H9 (cell line): ENCODE measurements around the gene CDC6. TPM values are rescaled to one million over a fixed set of nuclear protein-coding genes. Genes with fewer than 3 reads are reported as not detected.
A peak's percentile ranks its signal among the peaks of the same experiment; 100 is the strongest.

Experiments used
- DNase-seq: peaks from one replicate; pipeline ENCODE4 v3.0.0-alpha.2; 2017
- H2AFZ ChIP-seq: one replicate; pipeline ENCODE4 v1.6.1; 2013; ENCODE audit warnings: mild to moderate bottlenecking, low read length, control low read depth, moderate library complexity
- H2AK5ac ChIP-seq: 2 replicates; pipeline ENCODE4 v1.6.1; 2013; ENCODE audit warnings: low read length, control low read depth, mixed read lengths; ENCODE audit not compliant: insufficient read length
- H2BK120ac ChIP-seq: one replicate; pipeline ENCODE4 v1.6.1; 2013; ENCODE audit warnings: low read depth, mild to moderate bottlenecking, low read length, control low read depth, inconsistent platforms; ENCODE audit not compliant: poor library complexity, severe bottlenecking
- H2BK12ac ChIP-seq: 2 replicates; pipeline ENCODE4 v1.6.1; 2013; ENCODE audit warnings: low read length, control low read depth, mixed read lengths, low read depth; ENCODE audit not compliant: insufficient read length
- H2BK15ac ChIP-seq: 2 replicates; pipeline ENCODE4 v1.6.1; 2013; ENCODE audit warnings: low read depth, low read length, control low read depth
- H2BK20ac ChIP-seq: one replicate; pipeline ENCODE4 v1.6.1; 2013; ENCODE audit warnings: low read depth, mild to moderate bottlenecking, low read length, control low read depth, inconsistent platforms; ENCODE audit not compliant: poor library complexity, severe bottlenecking
- H2BK5ac ChIP-seq: 2 replicates; pipeline ENCODE4 v1.6.1; 2013; ENCODE audit warnings: low read length, control low read depth, mixed read lengths; ENCODE audit not compliant: insufficient read length
- H3K14ac ChIP-seq: 2 replicates; pipeline ENCODE4 v1.6.1; 2013; ENCODE audit warnings: low read length, control low read depth; ENCODE audit not compliant: insufficient read depth
- H3K18ac ChIP-seq: 2 replicates; pipeline ENCODE4 v1.6.1; 2013; ENCODE audit warnings: low read depth, mild to moderate bottlenecking, mixed read lengths, low read length, control low read depth; ENCODE audit not compliant: insufficient read length
- H3K23ac ChIP-seq: 2 replicates; pipeline ENCODE4 v1.6.1; 2013; ENCODE audit warnings: low read length, control low read depth, mixed read lengths, low read depth; ENCODE audit not compliant: insufficient read length
- H3K23me2 ChIP-seq: 2 replicates; pipeline ENCODE4 v1.6.1; 2013; ENCODE audit warnings: low read depth, mild to moderate bottlenecking, mixed read lengths, low read length, control low read depth; ENCODE audit not compliant: insufficient read length, poor library complexity, severe bottlenecking
- H3K27ac ChIP-seq: 2 replicates; pipeline ENCODE4 v1.5.1; 2013; ENCODE audit warnings: low read length, control low read depth, mixed read lengths, low read depth; ENCODE audit not compliant: insufficient read length
- H3K27me3 ChIP-seq: 2 replicates; pipeline ENCODE4 v1.6.1; 2013; ENCODE audit warnings: low read length, control low read depth, inconsistent platforms; ENCODE audit not compliant: insufficient read depth
- H3K4ac ChIP-seq: 2 replicates; pipeline ENCODE4 v1.6.1; 2013; ENCODE audit warnings: low read depth, mild to moderate bottlenecking, control low read depth, inconsistent platforms, low read length, moderate library complexity
- H3K4me1 ChIP-seq: 2 replicates; pipeline ENCODE4 v1.6.1; 2013; ENCODE audit warnings: low read length, control low read depth, inconsistent platforms; ENCODE audit not compliant: insufficient read depth
- H3K4me2 ChIP-seq: 2 replicates; pipeline ENCODE4 v1.6.1; 2013; ENCODE audit warnings: low read length, control low read depth, mixed read lengths; ENCODE audit not compliant: insufficient read length, insufficient read depth
- H3K56ac ChIP-seq: 2 replicates; pipeline ENCODE4 v1.6.1; 2013; ENCODE audit warnings: low read depth, mild to moderate bottlenecking, mixed read lengths, low read length, control low read depth; ENCODE audit not compliant: insufficient read length
- H3K79me1 ChIP-seq: 2 replicates; pipeline ENCODE4 v1.6.1; 2013; ENCODE audit warnings: low read depth, mild to moderate bottlenecking, moderate library complexity, low read length, control low read depth, inconsistent platforms; ENCODE audit not compliant: insufficient read depth, poor library complexity, severe bottlenecking
- H3K79me2 ChIP-seq: 2 replicates; pipeline ENCODE4 v1.6.1; 2013; ENCODE audit warnings: low read length, control low read depth, inconsistent platforms; ENCODE audit not compliant: insufficient read depth
- H3K9ac ChIP-seq: 2 replicates; pipeline ENCODE4 v1.6.1; 2013; ENCODE audit warnings: low read length, control low read depth, mixed read lengths; ENCODE audit not compliant: insufficient read length; ENCODE audit errors: extremely low read depth
- H3K9me3 ChIP-seq: one replicate; pipeline ENCODE4 v1.6.1; 2013; ENCODE audit warnings: low read depth, low read length, inconsistent platforms; ENCODE audit not compliant: control insufficient read depth
- H3T11ph ChIP-seq: one replicate; pipeline ENCODE4 v1.6.1; 2013; ENCODE audit warnings: mild to moderate bottlenecking, low read length, control low read depth, inconsistent platforms
- H4K20me1 ChIP-seq: one replicate; pipeline ENCODE4 v1.6.1; 2013; ENCODE audit not compliant: control insufficient read depth, insufficient read length, insufficient read depth
- H4K5ac ChIP-seq: 2 replicates; pipeline ENCODE4 v1.6.1; 2013; ENCODE audit warnings: low read depth, mild to moderate bottlenecking, mixed read lengths, low read length, control low read depth; ENCODE audit not compliant: insufficient read length
- H4K8ac ChIP-seq: replicated peaks from 2 replicates; pipeline ENCODE4 v1.6.1; 2013; ENCODE audit warnings: low read length, control low read depth, mixed read lengths, low read depth; ENCODE audit not compliant: insufficient read length
- H4K91ac ChIP-seq: 2 replicates; pipeline ENCODE4 v1.6.1; 2013; ENCODE audit warnings: low read depth, mild to moderate bottlenecking, moderate library complexity, mixed read lengths, low read length, control low read depth; ENCODE audit not compliant: insufficient read length
- H3K27ac Mint-ChIP-seq, 3 experiments: 2 replicates in 2 of 3; 3 replicates in 1 of 3; pipeline ENCODE4 v1.8.0; 2020 to 2021; ENCODE audit warnings: mixed read lengths in 3 of 3, mild to moderate bottlenecking in 1 of 3, moderate library complexity in 1 of 3
- H3K27me3 Mint-ChIP-seq: 2 replicates; pipeline ENCODE4 v1.8.0; 2021; ENCODE audit warnings: low read depth, mild to moderate bottlenecking, moderate library complexity, mixed read lengths
- H3K36me3 Mint-ChIP-seq, 3 experiments: 2 replicates in 2 of 3; 3 replicates in 1 of 3; pipeline ENCODE4 v1.8.0; 2020 to 2021; ENCODE audit warnings: low read depth in 3 of 3, mixed read lengths in 3 of 3; ENCODE audit not compliant: insufficient read depth in 1 of 3
- H3K4me1 Mint-ChIP-seq, 2 experiments: 2 replicates each; pipeline ENCODE4 v1.8.0; 2020; ENCODE audit warnings: mixed read lengths in 2 of 2
- H3K4me3 Mint-ChIP-seq, 2 experiments: 2 replicates in 1 of 2; 3 replicates in 1 of 2; pipeline ENCODE4 v1.8.0; 2020 to 2021; ENCODE audit warnings: mild to moderate bottlenecking in 2 of 2, mixed read lengths in 2 of 2, moderate library complexity in 1 of 2
- H3K9me3 Mint-ChIP-seq, 2 experiments: 2 replicates in 1 of 2; 3 replicates in 1 of 2; pipeline ENCODE4 v1.8.0; 2020; ENCODE audit warnings: mild to moderate bottlenecking in 2 of 2, mixed read lengths in 2 of 2, moderate library complexity in 1 of 2
- WGBS: extraction: QIAGEN DNeasy Blood & Tissue Kit; methylation state at CpG from one replicate; pipeline ENCODE4 v1.1.7; 2013; ENCODE audit warnings: missing lambda C conversion rate, low lambda C conversion rate, mixed read lengths; ENCODE audit not compliant: insufficient read length; ENCODE audit errors: extremely low coverage; 5-methylcytosine and 5-hydroxymethylcytosine counted together
- total RNA-seq: library from RNA; stranded (reverse); gene quantifications from 2 replicates; pipeline ENCODE4 v1.2.1, GENCODE V29; 2021
- TF ChIP-seq, protein P1 (sequence below): fragments of 200-600 bp; sonication (generic); conservative IDR thresholded peaks from 3 replicates; pipeline ENCODE4 v1.8.0; 2021; ENCODE audit warnings: antibody characterized with exemption, mild to moderate bottlenecking

CDC6 gene
- total RNA-seq, 1 experiment from 2014 or later, result 131 TPM

- no peak for DNase-seq
- H4K5ac ChIP-seq, result no peak overlapping the region
- no peak overlapping the region for H3K56ac ChIP-seq
- H2BK15ac ChIP-seq, result no peak overlapping the region
- peak overlapping the region; percentile 49 for H3K27ac ChIP-seq
- peak overlapping the region; percentile 8 to 52; a peak in 4 of 5 replicates for H3K4me3 Mint-ChIP-seq
- H2BK5ac ChIP-seq, result no peak overlapping the region
- H3K4me1 Mint-ChIP-seq, result peaks cover 40 to 42% of the 10 kb centered on the region in 2 experiments
- H3K27me3 ChIP-seq, result no peaks in the 10 kb centered on the region
- no peak overlapping the region for H3K4ac ChIP-seq
- no peaks in the 10 kb centered on the region for H3K23me2 ChIP-seq
- no peaks in the 10 kb centered on the region for H3K9me3 Mint-ChIP-seq
- H3K79me1 ChIP-seq, result peaks cover 7% of the 10 kb centered on the region
- H2BK20ac ChIP-seq, result no peak overlapping the region
- H4K8ac ChIP-seq, result no peak overlapping the region
- H2BK12ac ChIP-seq, result no peak overlapping the region
- no peak overlapping the region for H4K91ac ChIP-seq
- TF ChIP-seq, protein P1, sequence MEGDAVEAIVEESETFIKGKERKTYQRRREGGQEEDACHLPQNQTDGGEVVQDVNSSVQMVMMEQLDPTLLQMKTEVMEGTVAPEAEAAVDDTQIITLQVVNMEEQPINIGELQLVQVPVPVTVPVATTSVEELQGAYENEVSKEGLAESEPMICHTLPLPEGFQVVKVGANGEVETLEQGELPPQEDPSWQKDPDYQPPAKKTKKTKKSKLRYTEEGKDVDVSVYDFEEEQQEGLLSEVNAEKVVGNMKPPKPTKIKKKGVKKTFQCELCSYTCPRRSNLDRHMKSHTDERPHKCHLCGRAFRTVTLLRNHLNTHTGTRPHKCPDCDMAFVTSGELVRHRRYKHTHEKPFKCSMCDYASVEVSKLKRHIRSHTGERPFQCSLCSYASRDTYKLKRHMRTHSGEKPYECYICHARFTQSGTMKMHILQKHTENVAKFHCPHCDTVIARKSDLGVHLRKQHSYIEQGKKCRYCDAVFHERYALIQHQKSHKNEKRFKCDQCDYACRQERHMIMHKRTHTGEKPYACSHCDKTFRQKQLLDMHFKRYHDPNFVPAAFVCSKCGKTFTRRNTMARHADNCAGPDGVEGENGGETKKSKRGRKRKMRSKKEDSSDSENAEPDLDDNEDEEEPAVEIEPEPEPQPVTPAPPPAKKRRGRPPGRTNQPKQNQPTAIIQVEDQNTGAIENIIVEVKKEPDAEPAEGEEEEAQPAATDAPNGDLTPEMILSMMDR, result no peak
- no peak overlapping the region for H2AK5ac ChIP-seq
- H3K18ac ChIP-seq, result no peak overlapping the region
- H2BK120ac ChIP-seq, result no peak overlapping the region
- H3K27ac Mint-ChIP-seq, result peak overlapping the region; percentile 4 to 97 (median 93); a peak in 6 of 7 replicates
- H3K9ac ChIP-seq, result no peak overlapping the region
- no CpG with 5 or more reads among the region's 5 CpGs for WGBS
- peaks cover 47 to 93% (median 75%) of the 10 kb centered on the region in 3 experiments for H3K36me3 Mint-ChIP-seq
- no peaks in the 10 kb centered on the region for H3K27me3 Mint-ChIP-seq
- H3K4me2 ChIP-seq, result peak overlapping the region; percentile 27
- no peak overlapping the region for H3K14ac ChIP-seq
- H3K79me2 ChIP-seq, result peaks cover 5% of the 10 kb centered on the region; the same call in 1 of the 2 replicates
- no peaks in the 10 kb centered on the region for H4K20me1 ChIP-seq
- no peak overlapping the region for H3T11ph ChIP-seq
- peaks cover 6% of the 10 kb centered on the region; the same call in 1 of the 2 replicates for H3K4me1 ChIP-seq
- H3K9me3 ChIP-seq, result no peaks in the 10 kb centered on the region
- no peak overlapping the region for H3K23ac ChIP-seq
- no peak overlapping the region for H2AFZ ChIP-seq
These were observed 8.1 kb downstream of the CDC6 start for GRCh38 chr17:40295488-40296436.
